OCI-LY3 (cell line): ENCODE data around the gene ARID1B.

ENCODE experiments used
- H2AFZ ChIP-seq: fragments of 200-600, 300-600 bp; shearing (Covaris generic); 2 replicates; pipeline ENCODE4 v1.6.0; 2014; ENCODE audit warnings: antibody characterized with exemption, low read depth, low read length
- H3K27ac ChIP-seq: fragments of 200-600, 300-600 bp; sonication (generic); 2 replicates; pipeline ENCODE4 v1.5.1; 2014; ENCODE audit warnings: mild to moderate bottlenecking, low read length, moderate library complexity, mixed read lengths
- H3K27me3 ChIP-seq: fragments of 200-600, 300-600 bp; sonication (generic); 2 replicates; pipeline ENCODE4 v1.6.1; 2014; ENCODE audit warnings: low read depth, low read length, mixed read lengths
- H3K36me3 ChIP-seq: fragments of 200-600, 300-600 bp; sonication (generic); replicated peaks from 2 replicates; pipeline ENCODE3; 2014; ENCODE audit warnings: low read depth, low read length, mixed read lengths
- H3K4me1 ChIP-seq: fragments of 300-600, 200-600 bp; sonication (generic); 2 replicates; pipeline ENCODE4 v1.6.1; 2014; ENCODE audit warnings: low read length, mixed read lengths
- H3K4me2 ChIP-seq: fragments of 200-600, 300-600 bp; sonication (generic); 2 replicates; pipeline ENCODE4 v1.6.1; 2014; ENCODE audit warnings: low read length, mixed read lengths
- H3K4me3 ChIP-seq: fragments of 300-600, 200-600 bp; sonication (generic); 2 replicates; pipeline ENCODE4 v1.5.1; 2014; ENCODE audit warnings: antibody characterized with exemption, mild to moderate bottlenecking, low read length, moderate library complexity
- H3K79me2 ChIP-seq: fragments of 300-600, 200-600 bp; shearing (Covaris generic); 2 replicates; pipeline ENCODE4 v1.6.1; 2014; ENCODE audit warnings: mild to moderate bottlenecking, low read length, mixed read lengths
- H3K9ac ChIP-seq: fragments of 300-600, 200-600 bp; shearing (Covaris generic); 2 replicates; pipeline ENCODE4 v1.6.0; 2014; ENCODE audit warnings: mild to moderate bottlenecking, low read length, moderate library complexity
- H3K9me3 ChIP-seq: fragments of 200-600, 300-600 bp; shearing (Covaris generic); 2 replicates; pipeline ENCODE4 v1.6.1; 2014; ENCODE audit warnings: low read length, mixed read lengths; ENCODE audit not compliant: insufficient read depth
- H4K20me1 ChIP-seq: fragments of 200-600, 300-600 bp; sonication (generic); 2 replicates; pipeline ENCODE4 v1.6.1; 2016; ENCODE audit warnings: low read length, mixed read lengths; ENCODE audit not compliant: insufficient read depth
- EZH2phosphoT487 ChIP-seq: fragments of 200-600 bp; shearing (Covaris generic); IDR thresholded peaks from 2 replicates; pipeline ENCODE4 v1.6.1; 2018; ENCODE audit warnings: antibody characterized with exemption, mixed run types, low read depth
- TF ChIP-seq, protein P1 (sequence below): fragments of 200-600, 300-600 bp; sonication (generic); IDR thresholded peaks from 2 replicates; pipeline ENCODE4 v1.5.1; 2014; ENCODE audit warnings: antibody characterized with exemption, low read length, low read depth

ARID1B gene

DNA sequence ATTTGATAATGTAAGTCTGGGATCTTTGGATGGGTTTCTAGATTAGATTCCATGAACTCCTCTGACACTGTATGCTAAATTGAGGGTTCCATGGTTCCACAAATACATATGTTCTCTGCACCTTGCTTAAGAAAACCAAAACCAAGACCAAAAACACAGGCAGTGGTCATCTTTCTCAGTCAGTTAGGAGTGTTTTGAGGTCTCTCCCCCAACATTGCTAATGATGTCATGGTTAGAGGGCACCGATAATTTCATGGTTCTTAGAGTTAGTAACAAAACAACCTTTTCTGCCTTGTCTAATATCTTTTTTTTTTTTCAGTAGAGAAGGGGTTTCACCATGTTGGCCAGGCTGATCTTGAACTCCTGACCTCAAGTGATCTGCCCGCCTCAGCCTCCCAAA lies 44.5 kb downstream of the ARID1B start:
- Histone ChIP-seq H3K9ac (no peak overlapping the region), H2AFZ (no peak overlapping the region), H3K36me3 (no peaks in the 10 kb centered on the region), H4K20me1 (peaks cover 76% of the 10 kb centered on the region), H3K27me3 (no peaks in the 10 kb centered on the region), H3K4me1 (no peaks in the 10 kb centered on the region), H3K79me2 (peaks cover 91% of the 10 kb centered on the region), H3K4me2 (no peak overlapping the region), H3K9me3 (no peaks in the 10 kb centered on the region), H3K27ac (no peak overlapping the region), H3K4me3 (no peak overlapping the region)
- TF ChIP-seq EZH2phosphoT487 = no peak
- TF ChIP-seq, protein P1, sequence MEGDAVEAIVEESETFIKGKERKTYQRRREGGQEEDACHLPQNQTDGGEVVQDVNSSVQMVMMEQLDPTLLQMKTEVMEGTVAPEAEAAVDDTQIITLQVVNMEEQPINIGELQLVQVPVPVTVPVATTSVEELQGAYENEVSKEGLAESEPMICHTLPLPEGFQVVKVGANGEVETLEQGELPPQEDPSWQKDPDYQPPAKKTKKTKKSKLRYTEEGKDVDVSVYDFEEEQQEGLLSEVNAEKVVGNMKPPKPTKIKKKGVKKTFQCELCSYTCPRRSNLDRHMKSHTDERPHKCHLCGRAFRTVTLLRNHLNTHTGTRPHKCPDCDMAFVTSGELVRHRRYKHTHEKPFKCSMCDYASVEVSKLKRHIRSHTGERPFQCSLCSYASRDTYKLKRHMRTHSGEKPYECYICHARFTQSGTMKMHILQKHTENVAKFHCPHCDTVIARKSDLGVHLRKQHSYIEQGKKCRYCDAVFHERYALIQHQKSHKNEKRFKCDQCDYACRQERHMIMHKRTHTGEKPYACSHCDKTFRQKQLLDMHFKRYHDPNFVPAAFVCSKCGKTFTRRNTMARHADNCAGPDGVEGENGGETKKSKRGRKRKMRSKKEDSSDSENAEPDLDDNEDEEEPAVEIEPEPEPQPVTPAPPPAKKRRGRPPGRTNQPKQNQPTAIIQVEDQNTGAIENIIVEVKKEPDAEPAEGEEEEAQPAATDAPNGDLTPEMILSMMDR = no peak

DNA sequence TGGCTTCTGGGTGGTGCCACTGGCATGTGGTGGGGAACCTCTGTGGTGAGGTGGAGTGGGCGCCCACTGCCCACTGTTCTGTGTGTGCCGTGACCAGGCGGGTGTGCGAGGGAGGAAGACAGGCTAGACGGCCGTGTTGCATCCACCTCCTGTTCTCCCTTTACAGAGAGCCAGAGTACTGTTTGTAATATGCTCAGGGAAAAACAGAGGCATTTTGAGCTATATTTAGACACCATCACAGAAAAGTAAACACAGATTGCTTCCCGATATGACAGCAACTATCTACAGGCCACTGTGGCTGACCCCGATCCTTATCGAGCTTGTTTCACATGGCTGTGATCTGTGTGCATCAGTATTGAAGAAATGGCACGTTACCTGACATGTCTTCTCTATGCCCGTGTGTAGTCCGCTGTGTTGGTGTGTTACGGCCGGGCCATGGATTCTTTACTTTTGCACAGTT lies 45.6 kb downstream of the ARID1B start:
- Histone ChIP-seq H4K20me1 (peaks cover 78% of the 10 kb centered on the region), H3K9ac (no peak overlapping the region), H3K4me2 (no peak overlapping the region), H3K36me3 (no peaks in the 10 kb centered on the region), H3K4me1 (no peaks in the 10 kb centered on the region), H3K4me3 (no peak overlapping the region), H3K27me3 (no peaks in the 10 kb centered on the region), H3K79me2 (peaks cover 89% of the 10 kb centered on the region), H3K9me3 (no peaks in the 10 kb centered on the region), H3K27ac (no peak overlapping the region), H2AFZ (no peak overlapping the region)
- TF ChIP-seq EZH2phosphoT487 = no peak
- TF ChIP-seq, protein P1 = no peak

DNA sequence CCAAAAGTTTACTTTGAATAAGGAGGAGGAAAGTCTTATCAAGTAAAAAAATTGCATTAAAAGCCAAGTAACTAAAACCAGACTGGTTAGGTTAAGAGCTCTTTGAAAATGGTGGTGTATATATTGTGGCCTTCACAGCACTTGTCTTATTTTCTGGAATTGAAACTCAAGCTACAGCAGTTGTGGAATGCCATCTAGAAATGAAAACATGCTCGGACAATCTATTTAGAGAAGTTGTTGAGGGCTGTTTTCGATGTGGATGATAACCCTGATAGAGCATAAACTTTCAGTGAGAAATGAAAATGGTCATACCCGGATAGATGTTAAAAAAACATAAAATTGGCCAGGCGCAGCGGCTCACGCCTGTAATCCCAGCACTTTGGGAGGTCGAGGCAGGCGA lies 47.0 kb downstream of the ARID1B start:
- no peak overlapping the region for H3K4me2 ChIP-seq
- no peaks in the 10 kb centered on the region for H3K4me1 ChIP-seq

DNA sequence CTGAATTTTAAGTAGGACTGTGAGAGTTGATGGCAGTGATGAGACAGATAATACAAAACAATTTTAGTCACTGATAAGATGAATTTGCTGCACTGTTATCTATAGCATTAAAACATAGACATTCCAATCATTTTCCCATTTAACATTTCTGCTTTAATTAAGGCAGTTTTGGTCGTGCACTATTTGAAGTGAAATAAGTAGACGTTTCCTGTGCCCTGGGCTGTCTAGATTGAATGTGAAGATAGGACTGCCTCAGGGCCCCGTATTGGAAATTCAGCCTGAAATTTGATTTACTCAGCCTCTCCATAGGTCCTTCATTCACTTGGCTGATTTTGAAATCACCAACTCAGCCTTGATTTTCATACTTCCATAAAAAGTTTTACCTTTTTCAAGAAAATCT lies 48.3 kb downstream of the ARID1B start:
- Histone ChIP-seq H3K27me3 (no peaks in the 10 kb centered on the region), H3K4me3 (no peak overlapping the region), H3K9me3 (no peaks in the 10 kb centered on the region), H2AFZ (no peak overlapping the region), H3K27ac (no peak overlapping the region), H3K9ac (no peak overlapping the region), H3K4me1 (no peaks in the 10 kb centered on the region), H3K79me2 (peaks cover 69% of the 10 kb centered on the region), H3K36me3 (peaks cover 4% of the 10 kb centered on the region), H3K4me2 (no peak overlapping the region), H4K20me1 (peaks cover 65% of the 10 kb centered on the region)
- TF ChIP-seq, protein P1 = no peak

More for the DNA sequence above, 47.0 kb downstream of the ARID1B start:
- no peak overlapping the region for H2AFZ ChIP-seq
- H3K9me3 ChIP-seq = no peaks in the 10 kb centered on the region
- no peak overlapping the region for H3K27ac ChIP-seq
- H3K9ac ChIP-seq = no peak overlapping the region
- peaks cover 76% of the 10 kb centered on the region for H4K20me1 ChIP-seq
- no peaks in the 10 kb centered on the region for H3K36me3 ChIP-seq
- H3K4me3 ChIP-seq = no peak overlapping the region
- H3K27me3 ChIP-seq = no peaks in the 10 kb centered on the region
- H3K79me2 ChIP-seq = peaks cover 83% of the 10 kb centered on the region
- TF ChIP-seq EZH2phosphoT487 = no peak
- TF ChIP-seq, protein P1 = no peak
